NCI-H2196 treated with DMSO at 0.1 percent for 48 hours (cell line): Measurements from ENCODE around the gene POTED.
"Not testable (repeated sequence)": the region's sequence is repeated elsewhere in the genome, so short reads cannot be mapped to it uniquely, and the experiment has no call there.

Experiments
- DNase-seq: peaks from one replicate; lab custom pipeline; 2025; ENCODE audit not compliant: unreplicated experiment; lab: John Stamatoyannopoulos, UW

POTED gene

GRCh38 chr21:13609477-13609876 is at the start of gene POTED:
POTED (plus strand) TSS chr21:13609777; CDS start chr21:13610229, 452 bp downstream.
- not testable (repeated sequence) for DNase-seq

- DNase-seq: not testable (repeated sequence)
These were observed 40.5 kb downstream of the POTED start for GRCh38 chr21:13650101-13650500.

- DNase-seq: not testable (repeated sequence)
These were observed 42.2 kb downstream of the POTED start for GRCh38 chr21:13651746-13652145.
